Measurements from ENCODE around the gene CNTNAP5. TPM values are rescaled to one million over a fixed set of nuclear protein-coding genes. Genes with fewer than 3 reads are reported as not detected.

Gene CNTNAP5
- total and polyA plus RNA-seq, 4 donors = not detected

- no peak for DNase-seq (ENCODE audit: low spot score)
- Histone ChIP-seq H3K9ac (ENCODE audit: low read depth in 1 of 2, low read length in 2 of 2) (no peak overlapping the region), H3K27ac (ENCODE audit: low read depth in 1 of 2, low read length in 2 of 2) (no peak overlapping the region), H3K9me3 (ENCODE audit: control insufficient read depth in 4 of 4, low read length in 3 of 4) (peaks cover 0 to 1% (median 0%) of the 10 kb centered on the region in 4 donors), H3K4me1 (ENCODE audit: control insufficient read depth in 4 of 4, insufficient read depth in 4 of 4, low read length in 3 of 4) (no peaks in the 10 kb centered on the region), H3K36me3 (ENCODE audit: control insufficient read depth in 4 of 4, insufficient read depth in 3 of 4, low read depth in 1 of 4, low read length in 3 of 4) (no peaks in the 10 kb centered on the region), H3K4me3 (ENCODE audit: low read depth in 1 of 3, low read length in 3 of 3) (no peak overlapping the region), H3K27me3 (ENCODE audit: control insufficient read depth in 4 of 4, insufficient read depth in 4 of 4, low read length in 3 of 4) (no peaks in the 10 kb centered on the region)
- WGBS = 80% methylated on average over 4 of the region's 4 CpGs
- TF ChIP-seq YY1 (IDR thresholded peaks at IDR 0.05) (no peak), ZBTB33 (IDR thresholded peaks at IDR 0.05) (no peak), GABPA (IDR thresholded peaks at IDR 0.05 in 1 of 2, conservative IDR thresholded peaks at IDR 0.05 in 1 of 2) (no peak), NR2F2 (IDR thresholded peaks at IDR 0.05) (no peak), FOXA2 (IDR thresholded peaks at IDR 0.05) (no peak), HNF4G (IDR thresholded peaks at IDR 0.05) (no peak), TAF1 (conservative IDR thresholded peaks at IDR 0.05) (no peak)
- TF ChIP-seq, protein P1, sequence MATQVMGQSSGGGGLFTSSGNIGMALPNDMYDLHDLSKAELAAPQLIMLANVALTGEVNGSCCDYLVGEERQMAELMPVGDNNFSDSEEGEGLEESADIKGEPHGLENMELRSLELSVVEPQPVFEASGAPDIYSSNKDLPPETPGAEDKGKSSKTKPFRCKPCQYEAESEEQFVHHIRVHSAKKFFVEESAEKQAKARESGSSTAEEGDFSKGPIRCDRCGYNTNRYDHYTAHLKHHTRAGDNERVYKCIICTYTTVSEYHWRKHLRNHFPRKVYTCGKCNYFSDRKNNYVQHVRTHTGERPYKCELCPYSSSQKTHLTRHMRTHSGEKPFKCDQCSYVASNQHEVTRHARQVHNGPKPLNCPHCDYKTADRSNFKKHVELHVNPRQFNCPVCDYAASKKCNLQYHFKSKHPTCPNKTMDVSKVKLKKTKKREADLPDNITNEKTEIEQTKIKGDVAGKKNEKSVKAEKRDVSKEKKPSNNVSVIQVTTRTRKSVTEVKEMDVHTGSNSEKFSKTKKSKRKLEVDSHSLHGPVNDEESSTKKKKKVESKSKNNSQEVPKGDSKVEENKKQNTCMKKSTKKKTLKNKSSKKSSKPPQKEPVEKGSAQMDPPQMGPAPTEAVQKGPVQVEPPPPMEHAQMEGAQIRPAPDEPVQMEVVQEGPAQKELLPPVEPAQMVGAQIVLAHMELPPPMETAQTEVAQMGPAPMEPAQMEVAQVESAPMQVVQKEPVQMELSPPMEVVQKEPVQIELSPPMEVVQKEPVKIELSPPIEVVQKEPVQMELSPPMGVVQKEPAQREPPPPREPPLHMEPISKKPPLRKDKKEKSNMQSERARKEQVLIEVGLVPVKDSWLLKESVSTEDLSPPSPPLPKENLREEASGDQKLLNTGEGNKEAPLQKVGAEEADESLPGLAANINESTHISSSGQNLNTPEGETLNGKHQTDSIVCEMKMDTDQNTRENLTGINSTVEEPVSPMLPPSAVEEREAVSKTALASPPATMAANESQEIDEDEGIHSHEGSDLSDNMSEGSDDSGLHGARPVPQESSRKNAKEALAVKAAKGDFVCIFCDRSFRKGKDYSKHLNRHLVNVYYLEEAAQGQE (IDR thresholded peaks at IDR 0.05) = no peak
Measured at GRCh38 chr2:124369181-124369580, 344.1 kb downstream of the CNTNAP5 start.

DNA sequence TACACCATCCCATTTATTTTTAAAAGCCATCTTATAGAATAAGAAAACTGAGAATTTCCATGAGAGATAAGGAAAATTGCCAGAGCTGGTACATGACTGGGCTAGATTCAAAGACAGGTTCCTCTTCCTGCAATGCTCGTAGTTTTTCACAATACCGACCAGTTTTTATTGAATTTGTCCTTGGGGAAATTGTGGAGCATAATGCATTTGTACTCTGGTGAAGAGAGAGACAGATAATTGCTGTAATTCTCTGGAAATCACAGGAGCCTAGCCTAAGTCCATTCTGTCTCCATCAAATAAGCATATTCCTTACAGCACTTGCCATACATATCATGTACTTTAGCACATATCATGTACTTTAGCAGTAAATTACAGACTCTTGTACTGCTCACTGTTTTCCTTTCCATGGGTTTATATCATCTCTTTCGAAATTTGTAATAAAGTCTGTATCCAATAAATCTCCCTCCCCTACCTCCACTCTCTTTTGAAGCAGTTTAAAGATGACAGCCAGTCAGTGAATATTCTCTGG, 355.2 kb downstream of the CNTNAP5 start:
- DNase-seq (ENCODE audit: low spot score) = no peak
- no peaks in the 10 kb centered on the region for H3K36me3 ChIP-seq (ENCODE audit: control insufficient read depth in 4 of 4, insufficient read depth in 3 of 4, low read depth in 1 of 4, low read length in 3 of 4)
- TF ChIP-seq FOXA1 (IDR thresholded peaks at IDR 0.05) = no peak
- TF ChIP-seq FOXA2 (IDR thresholded peaks at IDR 0.05) = no peak
- TF ChIP-seq, protein P2, sequence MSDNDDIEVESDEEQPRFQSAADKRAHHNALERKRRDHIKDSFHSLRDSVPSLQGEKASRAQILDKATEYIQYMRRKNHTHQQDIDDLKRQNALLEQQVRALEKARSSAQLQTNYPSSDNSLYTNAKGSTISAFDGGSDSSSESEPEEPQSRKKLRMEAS (IDR thresholded peaks at IDR 0.05) = no peak
- no peak for TF ChIP-seq JUND (IDR thresholded peaks at IDR 0.05)
- TF ChIP-seq RXRA (IDR thresholded peaks at IDR 0.05) = no peak
- no peak for TF ChIP-seq HNF4G (IDR thresholded peaks at IDR 0.05)
- TF ChIP-seq ZBTB33 (IDR thresholded peaks at IDR 0.05) = no peak
- TF ChIP-seq CTCF (IDR thresholded peaks at IDR 0.05; ENCODE audit: low read depth, low read length, missing input control) = no peak
- TF ChIP-seq, protein P3, sequence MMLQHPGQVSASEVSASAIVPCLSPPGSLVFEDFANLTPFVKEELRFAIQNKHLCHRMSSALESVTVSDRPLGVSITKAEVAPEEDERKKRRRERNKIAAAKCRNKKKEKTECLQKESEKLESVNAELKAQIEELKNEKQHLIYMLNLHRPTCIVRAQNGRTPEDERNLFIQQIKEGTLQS (IDR thresholded peaks at IDR 0.05) = no peak
- TF ChIP-seq EGR1 (IDR thresholded peaks at IDR 0.05; ENCODE audit: low read depth in 2 of 2) = no peak
- TF ChIP-seq RAD21 (IDR thresholded peaks at IDR 0.05) = no peak
- no peak for TF ChIP-seq YY1 (IDR thresholded peaks at IDR 0.05)
- no peak overlapping the region for H3K4me3 ChIP-seq (ENCODE audit: low read depth in 1 of 3, low read length in 3 of 3)
- 73% methylated on average over 3 of the region's 3 CpGs for WGBS
- no peak overlapping the region for H3K9ac ChIP-seq (ENCODE audit: low read depth in 1 of 2, low read length in 2 of 2)
- H3K9me3 ChIP-seq (ENCODE audit: control insufficient read depth in 4 of 4, low read length in 3 of 4) = peaks cover 0 to 5% (median 0%) of the 10 kb centered on the region in 4 donors
- H3K27me3 ChIP-seq (ENCODE audit: control insufficient read depth in 4 of 4, insufficient read depth in 4 of 4, low read length in 3 of 4) = no peaks in the 10 kb centered on the region
- no peak overlapping the region for H3K27ac ChIP-seq (ENCODE audit: low read depth in 1 of 2, low read length in 2 of 2)
- H3K4me1 ChIP-seq (ENCODE audit: control insufficient read depth in 4 of 4, insufficient read depth in 4 of 4, low read length in 3 of 4) = no peaks in the 10 kb centered on the region
